ENCODE data around the gene CAND2.

DNA sequence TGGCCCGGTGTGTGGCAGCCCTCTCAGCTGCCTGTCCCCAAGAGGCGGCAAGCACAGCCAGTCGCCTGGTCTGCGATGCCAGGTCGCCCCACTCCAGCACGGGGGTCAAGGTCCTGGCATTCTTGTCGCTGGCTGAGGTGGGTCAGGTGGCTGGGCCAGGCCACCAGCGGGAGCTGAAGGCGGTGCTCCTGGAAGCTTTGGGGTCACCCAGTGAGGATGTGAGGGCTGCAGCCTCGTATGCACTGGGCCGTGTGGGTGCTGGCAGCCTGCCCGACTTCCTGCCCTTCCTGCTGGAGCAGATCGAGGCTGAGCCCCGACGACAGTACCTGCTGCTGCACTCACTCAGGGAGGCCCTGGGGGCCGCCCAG, 20.8 kb downstream of the CAND2 start:
- TF ChIP-seq CBX8 (IDR thresholded peaks at IDR 0.05; ENCODE audit: borderline replicate concordance, low read depth, low read length) (no peak), CEBPB (IDR thresholded peaks at IDR 0.05; ENCODE audit: low read depth, low read length) (no peak), PHF8 (conservative IDR thresholded peaks at IDR 0.05; ENCODE audit: low read depth, low read length) (no peak), POLR2AphosphoS5 (IDR thresholded peaks at IDR 0.05; ENCODE audit: low read depth, low read length) (no peak)
- TF ChIP-seq, protein P1, sequence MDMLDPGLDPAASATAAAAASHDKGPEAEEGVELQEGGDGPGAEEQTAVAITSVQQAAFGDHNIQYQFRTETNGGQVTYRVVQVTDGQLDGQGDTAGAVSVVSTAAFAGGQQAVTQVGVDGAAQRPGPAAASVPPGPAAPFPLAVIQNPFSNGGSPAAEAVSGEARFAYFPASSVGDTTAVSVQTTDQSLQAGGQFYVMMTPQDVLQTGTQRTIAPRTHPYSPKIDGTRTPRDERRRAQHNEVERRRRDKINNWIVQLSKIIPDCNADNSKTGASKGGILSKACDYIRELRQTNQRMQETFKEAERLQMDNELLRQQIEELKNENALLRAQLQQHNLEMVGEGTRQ (IDR thresholded peaks at IDR 0.05; ENCODE audit: low read length) = no peak
- TF ChIP-seq, protein P2, sequence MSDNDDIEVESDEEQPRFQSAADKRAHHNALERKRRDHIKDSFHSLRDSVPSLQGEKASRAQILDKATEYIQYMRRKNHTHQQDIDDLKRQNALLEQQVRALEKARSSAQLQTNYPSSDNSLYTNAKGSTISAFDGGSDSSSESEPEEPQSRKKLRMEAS (IDR thresholded peaks at IDR 0.05) = no peak

Measured in H1 (cell line).